IMR-90 (cell line): Measurements from ENCODE around the gene PROCA1.

Experiments used
- CTCF ChIP-seq: conservative IDR thresholded peaks from 2 replicates; pipeline ENCODE4 v1.5.1; 2012; ENCODE audit warnings: mild to moderate bottlenecking, low read depth, low read length, improper control_type of control experiment
- POLR2A ChIP-seq: IDR thresholded peaks from 2 replicates; pipeline ENCODE4 v1.6.1; 2012; ENCODE audit warnings: mild to moderate bottlenecking, low read depth, low read length
- RAD21 ChIP-seq: IDR thresholded peaks from 2 replicates; pipeline ENCODE4 v1.6.1; 2012; ENCODE audit warnings: low read length, improper control_type of control experiment
- RCOR1 ChIP-seq: IDR thresholded peaks from 2 replicates; pipeline ENCODE4 v1.6.1; 2012; ENCODE audit warnings: mild to moderate bottlenecking, low read length, improper control_type of control experiment; ENCODE audit not compliant: insufficient replicate concordance
- RFX5 ChIP-seq: IDR thresholded peaks from 2 replicates; pipeline ENCODE4 v1.8.0; 2012; ENCODE audit warnings: low read depth, mild to moderate bottlenecking, low read length, moderate library complexity
- SMC3 ChIP-seq: fragments of 150-350 bp; IDR thresholded peaks from 2 replicates; pipeline ENCODE4 v1.6.1; 2016; ENCODE audit warnings: low read depth, mild to moderate bottlenecking, antibody characterized with exemption, low read length, moderate library complexity
- TF ChIP-seq, protein P1 (sequence below): fragments of 150-350 bp; IDR thresholded peaks from 2 replicates; pipeline ENCODE4 v1.6.1; 2017; ENCODE audit warnings: mild to moderate bottlenecking, antibody characterized with exemption, low read length, low read depth

- TF ChIP-seq POLR2A (no peak), RAD21 (no peak), RCOR1 (no peak), CTCF (no peak), SMC3 (no peak), RFX5 (no peak)
- TF ChIP-seq, protein P1, sequence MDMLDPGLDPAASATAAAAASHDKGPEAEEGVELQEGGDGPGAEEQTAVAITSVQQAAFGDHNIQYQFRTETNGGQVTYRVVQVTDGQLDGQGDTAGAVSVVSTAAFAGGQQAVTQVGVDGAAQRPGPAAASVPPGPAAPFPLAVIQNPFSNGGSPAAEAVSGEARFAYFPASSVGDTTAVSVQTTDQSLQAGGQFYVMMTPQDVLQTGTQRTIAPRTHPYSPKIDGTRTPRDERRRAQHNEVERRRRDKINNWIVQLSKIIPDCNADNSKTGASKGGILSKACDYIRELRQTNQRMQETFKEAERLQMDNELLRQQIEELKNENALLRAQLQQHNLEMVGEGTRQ = no peak
Observed at GRCh38 chr17:28758411-28759121, 46.9 kb upstream of the PROCA1 start.
